Type B pancreatic cell (in vitro differentiated cells): ENCODE measurements around the gene SACM1L. TPM values are rescaled to one million over a fixed set of nuclear protein-coding genes. Genes with fewer than 3 reads are reported as not detected.

Experiments used
- DNase-seq: peaks from one replicate; pipeline ENCODE4 v3.0.0; 2021; ENCODE audit warnings: mixed read lengths; ENCODE audit not compliant: unreplicated experiment; ENCODE audit errors: extremely low spot score
- H3K27ac Mint-ChIP-seq: 2 replicates; pipeline ENCODE4 v1.8.0; 2021; ENCODE audit warnings: mild to moderate bottlenecking, mixed read lengths
- H3K27me3 Mint-ChIP-seq: 2 replicates; pipeline ENCODE4 v1.8.0; 2021; ENCODE audit warnings: mixed read lengths
- H3K36me3 Mint-ChIP-seq: 2 replicates; pipeline ENCODE4 v1.8.0; 2021; ENCODE audit warnings: mixed read lengths
- H3K4me1 Mint-ChIP-seq: one replicate; pipeline ENCODE4 v1.8.0; 2021; ENCODE audit warnings: mixed read lengths; ENCODE audit not compliant: unreplicated experiment
- H3K4me3 Mint-ChIP-seq: 2 replicates; pipeline ENCODE4 v1.8.0; 2021; ENCODE audit warnings: mild to moderate bottlenecking, mixed read lengths
- H3K9me3 Mint-ChIP-seq: 2 replicates; pipeline ENCODE4 v1.8.0; 2021; ENCODE audit warnings: mixed read lengths
- total RNA-seq: library from RNA; stranded (reverse); gene quantifications from 2 replicates; pipeline ENCODE4 v1.2.1, GENCODE V29; 2021; ENCODE audit warnings: low replicate concordance
- TF ChIP-seq, protein P1 (sequence below): fragments of 200-600 bp; sonication (generic); conservative IDR thresholded peaks from 2 replicates; pipeline ENCODE4 v1.5.0; 2021; ENCODE audit warnings: antibody characterized with exemption, mild to moderate bottlenecking

The SACM1L gene
- total RNA-seq, 1 donor from 2014 or later = 51.6 TPM

DNA sequence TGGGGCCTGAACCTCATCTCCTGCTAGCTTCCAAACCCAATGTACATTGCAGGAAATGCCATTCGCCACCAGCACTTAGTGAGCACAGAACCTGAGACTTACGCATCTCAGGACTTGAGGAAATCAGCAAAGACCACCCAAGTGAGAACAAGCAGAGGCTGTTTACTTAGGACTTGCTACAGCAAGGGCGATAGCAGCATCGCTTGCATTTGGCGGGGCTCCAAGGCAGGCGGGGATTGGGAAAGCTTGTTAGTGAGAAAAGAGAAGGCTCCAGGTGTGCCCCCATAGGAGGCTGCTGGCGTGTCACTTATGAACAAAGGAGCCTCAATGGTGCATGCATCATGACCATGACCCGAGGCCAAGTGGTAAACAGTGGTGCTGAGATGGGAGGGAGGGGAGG, 87.4 kb downstream of the SACM1L start:
- TF ChIP-seq, protein P1, sequence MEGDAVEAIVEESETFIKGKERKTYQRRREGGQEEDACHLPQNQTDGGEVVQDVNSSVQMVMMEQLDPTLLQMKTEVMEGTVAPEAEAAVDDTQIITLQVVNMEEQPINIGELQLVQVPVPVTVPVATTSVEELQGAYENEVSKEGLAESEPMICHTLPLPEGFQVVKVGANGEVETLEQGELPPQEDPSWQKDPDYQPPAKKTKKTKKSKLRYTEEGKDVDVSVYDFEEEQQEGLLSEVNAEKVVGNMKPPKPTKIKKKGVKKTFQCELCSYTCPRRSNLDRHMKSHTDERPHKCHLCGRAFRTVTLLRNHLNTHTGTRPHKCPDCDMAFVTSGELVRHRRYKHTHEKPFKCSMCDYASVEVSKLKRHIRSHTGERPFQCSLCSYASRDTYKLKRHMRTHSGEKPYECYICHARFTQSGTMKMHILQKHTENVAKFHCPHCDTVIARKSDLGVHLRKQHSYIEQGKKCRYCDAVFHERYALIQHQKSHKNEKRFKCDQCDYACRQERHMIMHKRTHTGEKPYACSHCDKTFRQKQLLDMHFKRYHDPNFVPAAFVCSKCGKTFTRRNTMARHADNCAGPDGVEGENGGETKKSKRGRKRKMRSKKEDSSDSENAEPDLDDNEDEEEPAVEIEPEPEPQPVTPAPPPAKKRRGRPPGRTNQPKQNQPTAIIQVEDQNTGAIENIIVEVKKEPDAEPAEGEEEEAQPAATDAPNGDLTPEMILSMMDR = no peak
- no peaks in the 10 kb centered on the region for H3K9me3 Mint-ChIP-seq
- H3K4me3 Mint-ChIP-seq = no peak overlapping the region
- no peak overlapping the region for H3K27ac Mint-ChIP-seq
- DNase-seq = peak; percentile 37
- peaks cover 9% of the 10 kb centered on the region for H3K4me1 Mint-ChIP-seq
- peaks cover 13% of the 10 kb centered on the region for H3K27me3 Mint-ChIP-seq
- no peaks in the 10 kb centered on the region for H3K36me3 Mint-ChIP-seq

GRCh38 chr3:45777111-45777745, 88.0 kb downstream of the SACM1L start:
- Mint-ChIP-seq H3K4me3 (no peak overlapping the region), H3K27me3 (peaks cover 10% of the 10 kb centered on the region), H3K36me3 (no peaks in the 10 kb centered on the region), H3K9me3 (no peaks in the 10 kb centered on the region), H3K27ac (no peak overlapping the region), H3K4me1 (peaks cover 9% of the 10 kb centered on the region)
- peak; percentile 58 for DNase-seq
- TF ChIP-seq, protein P1 = no peak

DNA sequence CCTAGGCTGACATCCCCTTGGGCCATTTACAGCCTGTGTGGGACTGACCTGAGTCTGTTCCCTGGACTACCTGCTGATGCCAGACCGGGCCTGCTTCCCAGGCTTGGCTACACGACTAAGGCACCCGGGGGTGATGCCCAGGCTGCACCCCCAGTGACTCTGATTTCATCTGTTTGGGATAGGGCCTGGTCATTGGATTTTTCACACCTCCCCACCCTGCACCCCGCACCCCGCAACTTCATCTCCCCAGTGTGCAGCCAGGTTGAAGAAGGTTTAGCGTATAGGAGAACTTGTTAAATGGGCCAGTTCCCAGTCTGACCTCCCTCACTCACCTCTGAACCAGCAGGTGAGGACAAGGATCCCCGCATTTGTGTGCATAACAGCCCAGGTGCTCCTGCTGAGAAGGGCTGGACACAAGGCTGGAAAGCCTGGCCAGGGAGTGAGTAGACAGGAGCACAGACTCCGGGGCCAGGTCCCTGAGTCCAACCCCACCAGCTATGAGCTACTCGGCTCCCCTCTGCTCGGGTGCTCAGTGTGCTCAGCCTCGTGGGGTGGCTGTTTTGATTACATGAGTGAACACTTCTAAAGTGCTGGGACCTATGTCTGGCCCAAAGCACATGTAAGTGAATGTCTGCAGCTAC, 88.7 kb downstream of the SACM1L start:
- no peaks in the 10 kb centered on the region for H3K36me3 Mint-ChIP-seq
- no peak overlapping the region for H3K27ac Mint-ChIP-seq
- H3K4me1 Mint-ChIP-seq = peaks cover 8% of the 10 kb centered on the region
- no peak for DNase-seq
- no peak overlapping the region for H3K4me3 Mint-ChIP-seq
- H3K9me3 Mint-ChIP-seq = no peaks in the 10 kb centered on the region
- H3K27me3 Mint-ChIP-seq = peaks cover 10% of the 10 kb centered on the region
- TF ChIP-seq, protein P1 = no peak

DNA sequence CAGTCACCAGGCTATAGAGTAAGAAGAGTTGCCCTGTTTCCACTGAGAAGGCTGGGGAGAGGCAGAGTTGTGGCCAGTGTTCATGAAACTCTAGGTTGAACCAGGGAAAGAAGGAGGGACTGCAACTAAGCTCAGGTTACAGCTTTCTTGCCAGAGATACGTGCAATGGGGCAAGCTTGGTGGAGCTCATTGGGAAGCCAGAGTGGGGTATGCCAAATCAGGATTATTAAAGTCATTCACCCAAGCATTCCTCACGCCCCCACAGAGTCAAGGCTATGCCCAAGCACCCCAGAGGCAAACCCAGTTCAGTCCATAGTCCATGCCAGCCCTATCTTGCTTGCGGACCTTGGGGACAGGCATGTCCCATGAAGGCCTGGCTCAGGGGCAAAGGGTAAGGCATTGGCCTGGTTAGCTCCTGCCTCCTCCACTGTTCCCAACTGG, 89.6 kb downstream of the SACM1L start:
- TF ChIP-seq, protein P1 = no peak

GRCh38 chr3:45779746-45780735, 90.8 kb downstream of the SACM1L start:
- Mint-ChIP-seq H3K27ac (no peak overlapping the region), H3K27me3 (peaks cover 7% of the 10 kb centered on the region), H3K4me1 (no peaks in the 10 kb centered on the region), H3K36me3 (no peaks in the 10 kb centered on the region), H3K9me3 (no peaks in the 10 kb centered on the region), H3K4me3 (no peak overlapping the region)
- DNase-seq = peak; percentile 58
- TF ChIP-seq, protein P1 = no peak

More for the DNA sequence above, 89.6 kb downstream of the SACM1L start:
- no peaks in the 10 kb centered on the region for H3K9me3 Mint-ChIP-seq
- H3K27ac Mint-ChIP-seq = no peak overlapping the region
- no peaks in the 10 kb centered on the region for H3K36me3 Mint-ChIP-seq
- peaks cover 10% of the 10 kb centered on the region for H3K27me3 Mint-ChIP-seq
- H3K4me3 Mint-ChIP-seq = no peak overlapping the region
- H3K4me1 Mint-ChIP-seq = no peaks in the 10 kb centered on the region
- DNase-seq = peak; percentile 39
